Endothelial cell of umbilical vein (primary cell): Measurements from ENCODE around the gene GYG1. TPM values are rescaled to one million over a fixed set of nuclear protein-coding genes. Genes with fewer than 3 reads are reported as not detected.

Experiments
- BruUV-seq: library from RNA; stranded (reverse); fragments of 400-500 nt; replicated peaks from 2 replicates; lab custom pipeline; 2021; lab: Mats Ljungman, UMichigan
- CTCF ChIA-PET: fragments of 300-600, 350-600 bp; sonication (Branson Sonifier 250); formaldehyde crosslinking; loops from one replicate; lab custom pipeline; 2021; ENCODE audit warnings: antibody characterized with exemption, inconsistent platforms; lab: Charles Lee
- POLR2A ChIA-PET: fragments of 300-600, 350-600 bp; sonication (Branson Sonifier 250); formaldehyde crosslinking; loops from one replicate; lab custom pipeline; 2021; ENCODE audit warnings: antibody characterized with exemption, inconsistent platforms; lab: Charles Lee
- DNase-seq: peaks from one replicate; pipeline ENCODE4 v3.0.0-alpha.2; 2011; ENCODE audit warnings: low read depth, low spot score
- FAIRE-seq: peaks from 2 replicates; lab custom pipeline; 2011; peaks lifted over from hg19 to GRCh38; lab: Jason Lieb, UNC
- H2AFZ ChIP-seq: 2 replicates; pipeline ENCODE4 v1.6.0; 2012; ENCODE audit warnings: low read depth, low read length, control low read depth, inconsistent platforms
- H3K27ac ChIP-seq: 2 replicates; pipeline ENCODE4 v1.5.1; 2011; ENCODE audit warnings: low read depth, mild to moderate bottlenecking, control low read depth, low read length, moderate library complexity; ENCODE audit not compliant: insufficient read depth
- H3K27me3 ChIP-seq, 2 experiments: 2 replicates each; pipeline versions ENCODE4 v1.6.0 to v1.6.1; 2011; ENCODE audit warnings: low read length in 2 of 2, mixed read lengths in 1 of 2; ENCODE audit not compliant: control insufficient read depth in 2 of 2, insufficient read depth in 2 of 2
- H3K36me3 ChIP-seq, 2 experiments: 2 replicates in 1 of 2; 3 replicates in 1 of 2; pipeline ENCODE4 v1.5.1; 2011; ENCODE audit warnings: low read length in 2 of 2, mild to moderate bottlenecking in 1 of 2, moderate library complexity in 1 of 2; ENCODE audit not compliant: control insufficient read depth in 2 of 2, insufficient read depth in 2 of 2; ENCODE audit errors: extremely low read depth in 1 of 2
- H3K4me1 ChIP-seq: 3 replicates; pipeline ENCODE4 v1.5.1; 2011; ENCODE audit warnings: mild to moderate bottlenecking, low read length; ENCODE audit not compliant: control insufficient read depth, insufficient read depth; ENCODE audit errors: extremely low read depth
- H3K4me2 ChIP-seq: 2 replicates; pipeline ENCODE4 v1.6.1; 2011; ENCODE audit warnings: low read length, control low read depth, mixed read lengths; ENCODE audit not compliant: insufficient read depth
- H3K4me3 ChIP-seq, 3 experiments: fragments of 200-600 bp in 1 of 3; sonication (generic), shearing (Covaris generic) in 1 of 3; replicated peaks in 1 of 3; 2 replicates each; pipeline ENCODE4 v1.5.1; 2011 to 2016; ENCODE audit warnings: control low read depth in 3 of 3, low read length in 3 of 3, mild to moderate bottlenecking in 2 of 3, inconsistent platforms in 1 of 3, low read depth in 1 of 3, moderate library complexity in 1 of 3; ENCODE audit not compliant: insufficient read depth in 1 of 3
- H3K79me2 ChIP-seq: 2 replicates; pipeline ENCODE4 v1.6.0; 2012; ENCODE audit warnings: low read length, inconsistent platforms; ENCODE audit not compliant: control insufficient read depth, insufficient read depth
- H3K9ac ChIP-seq: replicated peaks from 2 replicates; pipeline ENCODE3; 2011; ENCODE audit warnings: low read length, control low read depth; ENCODE audit not compliant: insufficient read depth; ENCODE audit errors: extremely low read depth
- H3K9me1 ChIP-seq: replicated peaks from 3 replicates; pipeline ENCODE4 v1.6.0; 2011; ENCODE audit warnings: mild to moderate bottlenecking, low read length; ENCODE audit not compliant: control insufficient read depth, insufficient read depth; ENCODE audit errors: extremely low read depth
- H3K9me3 ChIP-seq: replicated peaks from 2 replicates; pipeline ENCODE4 v1.5.1; 2012; ENCODE audit warnings: low read length, inconsistent platforms; ENCODE audit not compliant: control insufficient read depth, insufficient read depth
- H4K20me1 ChIP-seq: replicated peaks from 2 replicates; pipeline ENCODE3; 2011; ENCODE audit warnings: mild to moderate bottlenecking, low read length; ENCODE audit not compliant: control insufficient read depth, insufficient read depth; ENCODE audit errors: extremely low read depth
- CTCF ChIP-seq, 2 donors: IDR thresholded peaks; 1 replicate in 1 of 2; 2 replicates in 1 of 2; pipeline ENCODE4 v1.5.1; 2011; ENCODE audit warnings: low read length in 2 of 2, mild to moderate bottlenecking in 2 of 2, moderate library complexity in 2 of 2, control low read depth in 1 of 2, inconsistent platforms in 1 of 2, low read depth in 1 of 2; ENCODE audit not compliant: insufficient read depth in 1 of 2; ENCODE audit errors: extremely low read depth in 1 of 2
- EZH2 ChIP-seq: IDR thresholded peaks from 2 replicates; pipeline ENCODE4 v1.6.1; 2012; ENCODE audit warnings: borderline replicate concordance, low read depth, mild to moderate bottlenecking, moderate library complexity, low read length, inconsistent platforms; ENCODE audit not compliant: severe bottlenecking
- FOS ChIP-seq: IDR thresholded peaks from 2 replicates; pipeline ENCODE4 v1.6.1; 2011; ENCODE audit warnings: mild to moderate bottlenecking, low read length, moderate library complexity, borderline replicate concordance; ENCODE audit not compliant: insufficient read depth
- GATA2 ChIP-seq: IDR thresholded peaks from 2 replicates; pipeline ENCODE4 v1.7.0; 2011; ENCODE audit warnings: low read depth, mild to moderate bottlenecking, moderate library complexity, mixed read lengths, low read length; ENCODE audit not compliant: insufficient read length, insufficient read depth
- JUN ChIP-seq: IDR thresholded peaks from 2 replicates; pipeline ENCODE4 v1.6.1; 2011; ENCODE audit warnings: borderline replicate concordance, low read depth; ENCODE audit not compliant: insufficient read length, insufficient read depth
- MYC ChIP-seq: IDR thresholded peaks from one replicate; pipeline ENCODE4 v1.6.1; 2011; ENCODE audit warnings: mild to moderate bottlenecking, low read depth, low read length
- POLR2A ChIP-seq: IDR thresholded peaks from 2 replicates; pipeline ENCODE4 v1.6.1; 2012; ENCODE audit warnings: low read depth, mild to moderate bottlenecking, control low read depth, low read length
- POLR2AphosphoS5 ChIP-seq: IDR thresholded peaks from 2 replicates; pipeline ENCODE4 v1.6.1; 2012; ENCODE audit warnings: low read depth, mild to moderate bottlenecking, control low read depth, low read length, moderate library complexity; ENCODE audit not compliant: insufficient read depth
- dilution Hi-C: fragments of 300-500 bp; cut with MboI; formaldehyde crosslinking; loops from one replicate; pipeline ENCODE4 v1.15.0; 2019; ENCODE audit warnings: low sequenced_read_pairs; ENCODE audit not compliant: extremely low pct_ligation_motif_present
- intact Hi-C: fragments of 100-400 bp; cut with micrococcal nuclease; formaldehyde crosslinking; loops from one replicate; pipeline ENCODE4 v1.10.0; 2022
- polyA plus RNA-seq, 4 experiments: library from polyadenylated mRNA; depleted of rRNA in 3 of 4; stranded (reverse) in 3 of 4; unstranded in 1 of 4; fragments of >200 nt; gene quantifications; 2 replicates each; pipeline versions ENCODE4 v1.2.1 to v1.2.3, GENCODE V29; 2011 to 2012; ENCODE audit warnings: missing spikeins in 1 of 4
- total RNA-seq: library from RNA; stranded (reverse); gene quantifications from 2 replicates; pipeline ENCODE4 v1.2.3, GENCODE V29; 2021
- TF ChIP-seq, protein P1 (sequence below): IDR thresholded peaks from 2 replicates; pipeline ENCODE4 v1.6.1; 2011; ENCODE audit not compliant: insufficient read depth, insufficient read length

The GYG1 gene
- total and polyA plus RNA-seq, 2 donors (not counting 3 experiments of a cell fraction or from before 2014, with no cell fraction given) = 24.7 to 58.5 TPM

DNA sequence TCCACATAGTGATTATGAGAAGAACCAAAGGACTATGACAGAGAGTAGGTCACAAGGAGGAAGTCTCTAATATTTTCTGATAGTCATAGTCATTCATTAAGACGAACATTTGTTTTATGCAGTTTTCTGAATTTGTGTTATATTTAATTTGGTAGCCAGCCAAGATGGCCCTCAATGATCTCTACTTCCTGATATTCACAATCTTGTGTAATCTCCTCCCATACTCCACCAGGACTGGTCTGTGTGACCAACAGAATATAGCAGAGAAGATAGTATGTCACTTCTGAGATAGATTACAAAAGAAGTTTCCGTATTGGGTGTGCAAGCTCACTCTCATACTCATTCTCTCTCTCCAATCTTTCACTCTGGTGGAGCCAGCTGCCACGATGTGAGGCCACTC lies 64.2 kb downstream of the GYG1 start:
- dilution Hi-C loops = no loop called here
- no peaks in the 10 kb centered on the region for H3K9me1 ChIP-seq
- H3K4me3 ChIP-seq = no peak overlapping the region
- no peak overlapping the region for H3K27ac ChIP-seq
- intact Hi-C loops = no loop called here
- peak; percentile 52 for FAIRE-seq
- no peaks in the 10 kb centered on the region for H4K20me1 ChIP-seq
- TF ChIP-seq POLR2A = no peak
- TF ChIP-seq EZH2 = no peak
- TF ChIP-seq POLR2AphosphoS5 = no peak
- TF ChIP-seq MYC = no peak
- no peak for TF ChIP-seq GATA2
- TF ChIP-seq FOS = no peak
- TF ChIP-seq, protein P1, sequence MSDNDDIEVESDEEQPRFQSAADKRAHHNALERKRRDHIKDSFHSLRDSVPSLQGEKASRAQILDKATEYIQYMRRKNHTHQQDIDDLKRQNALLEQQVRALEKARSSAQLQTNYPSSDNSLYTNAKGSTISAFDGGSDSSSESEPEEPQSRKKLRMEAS = no peak
- TF ChIP-seq JUN = no peak
- TF ChIP-seq CTCF (IDR thresholded peaks at IDR 0.05; ENCODE audit: extremely low read depth in 1 of 2, insufficient read depth in 1 of 2, low read depth in 1 of 2, low read length in 2 of 2) = no peak
- H3K4me2 ChIP-seq = no peak overlapping the region
- H3K4me1 ChIP-seq = peaks cover 8% of the 10 kb centered on the region
- H2AFZ ChIP-seq = no peak overlapping the region
- H3K36me3 ChIP-seq = peaks cover 4 to 9% of the 10 kb centered on the region in 2 experiments
- no TSS peak for BruUV-seq
- no peaks in the 10 kb centered on the region for H3K9me3 ChIP-seq
- H3K79me2 ChIP-seq = no peaks in the 10 kb centered on the region
- peak; percentile 70 for DNase-seq
- H3K9ac ChIP-seq = no peak overlapping the region
- H3K27me3 ChIP-seq = no peaks in the 10 kb centered on the region
- ChIA-PET POLR2A (no interaction called here), CTCF (no interaction called here)
